GM19468 (cell line): ENCODE measurements around the gene PCNX2.

Experiments used
- ATAC-seq: cut with Tn5 transposase; IDR thresholded peaks from one replicate; pipeline ENCODE4 v1.9.1; 2021; ENCODE audit warnings: mild to moderate bottlenecking, moderate library complexity, moderate number of reproducible peaks; ENCODE audit not compliant: unreplicated experiment; ENCODE audit errors: extremely low read depth

PCNX2 gene, protein sequence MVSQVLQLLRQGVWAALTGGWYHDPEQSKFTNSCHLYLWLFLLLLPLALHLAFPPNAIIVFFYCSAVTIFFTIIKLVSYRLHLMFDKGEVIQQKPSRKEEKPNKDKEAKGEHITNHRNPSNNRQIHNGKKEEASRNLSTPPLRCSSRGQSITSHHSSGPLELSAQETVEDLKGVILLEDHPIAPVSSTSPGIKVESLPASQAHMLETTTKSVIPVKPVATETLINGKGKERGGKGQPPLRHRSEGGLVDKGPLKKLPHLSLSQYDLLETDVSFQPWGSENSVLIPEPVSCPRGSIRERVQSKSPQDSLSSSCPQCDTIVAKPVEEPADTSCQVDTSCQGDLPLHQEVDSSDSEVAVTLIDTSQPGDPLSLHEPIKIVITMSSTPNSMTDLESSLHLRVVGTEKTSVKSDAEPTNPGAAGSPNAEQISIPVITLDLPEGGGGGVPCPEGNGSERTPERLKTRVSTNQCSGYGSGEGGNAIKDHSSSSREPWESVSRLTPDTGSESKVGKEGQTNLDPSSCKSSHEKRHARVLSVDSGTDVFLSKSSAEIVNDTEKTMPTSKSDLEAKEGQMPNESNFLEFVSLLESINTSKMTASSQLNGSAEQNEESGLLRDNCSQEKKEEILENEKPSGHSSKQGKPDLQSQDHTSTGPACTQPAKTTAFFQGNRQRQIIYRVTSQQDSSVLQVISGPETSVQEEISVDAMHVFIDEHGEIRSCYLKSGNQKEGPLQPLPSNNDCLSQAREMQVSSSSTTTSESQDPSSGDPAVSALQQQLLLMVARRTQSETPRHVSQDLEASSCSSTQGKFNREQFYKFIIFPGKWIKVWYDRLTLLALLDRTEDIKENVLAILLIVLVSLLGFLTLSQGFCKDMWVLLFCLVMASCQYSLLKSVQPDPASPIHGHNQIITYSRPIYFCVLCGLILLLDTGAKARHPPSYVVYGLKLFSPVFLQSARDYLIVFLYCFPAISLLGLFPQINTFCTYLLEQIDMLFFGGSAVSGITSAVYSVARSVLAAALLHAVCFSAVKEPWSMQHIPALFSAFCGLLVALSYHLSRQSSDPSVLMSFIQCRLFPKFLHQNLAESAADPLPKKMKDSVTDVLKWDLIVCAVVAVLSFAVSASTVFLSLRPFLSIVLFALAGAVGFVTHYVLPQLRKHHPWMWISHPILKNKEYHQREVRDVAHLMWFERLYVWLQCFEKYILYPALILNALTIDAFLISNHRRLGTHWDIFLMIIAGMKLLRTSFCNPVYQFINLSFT (N-terminal part only)

DNA sequence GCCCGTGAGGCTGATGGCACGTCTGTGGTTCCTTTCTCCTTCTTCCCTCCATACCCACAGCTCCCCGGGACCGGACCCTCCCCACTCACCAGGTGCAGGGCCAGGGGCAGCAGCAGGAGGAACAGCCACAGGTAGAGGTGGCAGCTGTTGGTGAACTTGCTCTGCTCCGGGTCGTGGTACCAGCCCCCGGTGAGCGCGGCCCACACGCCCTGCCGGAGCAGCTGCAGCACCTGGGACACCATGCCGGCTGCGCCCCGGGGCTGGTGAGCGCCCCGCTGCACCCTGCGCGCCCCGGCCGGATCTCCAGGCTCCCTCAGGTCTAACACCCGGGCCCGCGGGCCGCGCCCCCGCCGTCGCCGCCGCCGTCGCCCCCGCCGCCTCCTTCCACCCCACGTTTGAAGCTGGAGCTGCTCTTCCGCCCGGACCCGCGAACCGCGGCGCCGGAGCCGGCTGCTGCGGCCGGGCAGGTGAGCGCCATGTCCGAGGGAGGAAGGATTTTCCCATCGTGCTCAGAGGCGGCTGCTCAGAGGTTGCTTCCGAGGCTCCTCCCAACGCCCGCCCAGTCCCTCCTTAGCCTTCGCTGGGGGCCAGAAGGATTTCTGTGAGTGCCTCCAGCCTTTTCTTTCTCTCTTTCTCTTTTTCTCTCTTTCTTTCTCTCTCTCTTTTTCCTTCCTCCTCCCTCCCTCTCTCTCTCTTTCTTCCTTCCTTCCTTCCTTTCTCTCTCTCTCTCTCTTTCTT, at the start of gene PCNX2:
PCNX2 (minus strand) TSS at position 489 of the 738 bp plus-strand sequence; CDS start at position 242, 247 bp downstream.
- ATAC-seq, result peak; percentile 74

DNA sequence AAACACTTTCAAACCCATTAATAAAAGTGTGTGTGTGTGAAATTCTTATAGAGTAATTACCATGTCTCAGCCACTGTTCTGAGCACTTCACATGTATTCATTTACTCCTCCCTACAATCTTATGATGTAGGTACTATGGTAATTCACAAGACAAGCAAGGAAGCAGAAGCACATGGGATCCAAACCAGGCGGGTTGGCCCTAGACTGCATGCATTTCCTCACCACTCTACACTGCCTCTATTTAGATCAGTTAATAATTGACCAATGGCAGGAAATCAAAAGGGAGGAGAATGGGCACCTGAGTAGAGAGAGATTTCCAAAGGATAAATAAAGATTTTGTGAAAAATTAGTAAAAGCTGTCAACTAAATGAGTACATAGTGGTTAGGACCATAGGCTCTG, 47.7 kb upstream of the PCNX2 start:
- ATAC-seq, result no peak

DNA sequence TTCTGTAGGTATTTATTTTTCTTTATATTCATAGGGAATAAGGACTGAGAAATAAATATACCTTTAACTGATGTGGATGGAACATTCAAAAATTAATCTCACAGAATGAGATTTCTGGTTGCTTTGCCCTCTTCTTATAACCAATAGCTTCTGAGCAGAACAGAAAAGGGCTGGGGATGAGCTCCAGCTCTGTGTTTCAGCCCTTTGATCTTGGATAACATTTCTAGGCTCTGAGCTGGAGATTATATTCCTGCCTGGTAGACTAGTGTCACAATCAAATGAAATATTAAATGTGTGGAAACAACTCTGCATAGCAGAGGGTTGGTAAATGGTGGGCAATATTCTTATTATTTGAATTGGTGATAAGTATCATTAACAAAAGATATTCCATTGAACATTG, 46.6 kb upstream of the PCNX2 start:
- no peak for ATAC-seq

DNA sequence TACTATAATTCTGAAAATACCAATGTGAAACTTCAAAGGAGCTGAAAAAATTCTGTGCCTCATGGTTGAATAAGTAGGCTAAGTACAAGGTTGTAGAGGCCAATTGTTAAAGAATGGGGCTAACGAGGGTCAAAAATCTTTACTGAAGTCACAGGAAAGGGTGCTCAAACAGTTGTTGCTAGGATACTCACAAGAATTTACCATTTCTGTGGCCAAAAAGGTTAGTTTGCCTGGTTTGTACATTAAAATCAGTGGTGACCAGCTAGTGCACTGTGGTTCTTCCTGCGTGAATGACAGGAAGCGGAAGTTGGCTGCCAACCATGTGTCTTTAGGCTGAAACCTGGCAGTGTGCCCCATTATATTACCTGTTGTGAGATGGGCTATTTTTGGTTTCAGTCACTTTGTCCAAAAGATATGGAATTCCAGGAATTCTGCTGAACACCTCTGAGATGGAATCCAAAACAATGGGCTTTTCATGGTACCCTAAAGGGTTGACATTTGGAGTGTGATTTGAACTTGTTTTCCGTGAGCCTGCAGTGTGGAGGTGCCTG, 45.5 kb upstream of the PCNX2 start:
- ATAC-seq, result no peak

DNA sequence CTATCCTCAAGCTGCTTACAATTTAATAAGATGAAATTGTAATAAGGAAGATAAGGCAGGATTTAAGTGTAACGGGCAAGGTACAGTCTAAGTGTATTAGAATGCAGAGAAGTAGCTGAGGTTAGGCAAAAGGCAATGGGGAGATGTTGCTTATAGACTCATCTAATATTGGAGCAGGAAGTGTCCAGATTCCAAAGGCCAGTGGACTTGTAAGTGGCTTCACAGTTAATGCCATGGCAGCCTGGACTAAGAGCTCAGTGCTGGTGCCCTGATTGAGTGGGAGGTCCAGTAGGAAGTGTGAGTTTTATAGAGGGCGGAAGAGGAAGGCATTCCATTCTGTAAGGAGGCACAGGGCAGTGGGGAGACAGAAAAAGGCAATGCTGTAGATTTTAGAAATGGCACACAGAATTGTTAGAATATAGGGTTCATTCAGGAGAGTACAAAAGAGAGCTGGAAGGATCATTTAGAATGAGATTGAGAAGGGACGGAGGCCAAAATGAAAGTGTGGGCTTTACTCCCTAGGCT, 44.6 kb upstream of the PCNX2 start:
- ATAC-seq, result no peak

DNA sequence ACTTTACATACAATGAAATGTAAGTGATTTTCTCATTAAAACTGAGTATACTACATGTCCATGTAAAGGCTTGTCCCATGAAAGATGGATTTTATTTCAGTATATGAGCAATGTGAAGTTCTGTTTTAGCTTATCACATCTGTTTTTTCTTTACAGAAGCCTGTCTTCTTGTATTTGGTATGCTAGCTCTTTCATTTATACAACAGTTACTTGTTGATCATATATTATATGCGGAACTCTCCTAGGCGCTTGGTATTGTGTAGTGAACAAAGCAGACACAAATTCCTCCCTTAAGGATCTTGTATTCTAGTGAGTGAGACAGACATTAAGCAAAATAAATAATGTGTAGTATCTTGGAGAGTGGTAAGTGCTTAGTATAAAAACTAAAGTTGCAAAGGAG, 42.6 kb upstream of the PCNX2 start:
- no peak for ATAC-seq

DNA sequence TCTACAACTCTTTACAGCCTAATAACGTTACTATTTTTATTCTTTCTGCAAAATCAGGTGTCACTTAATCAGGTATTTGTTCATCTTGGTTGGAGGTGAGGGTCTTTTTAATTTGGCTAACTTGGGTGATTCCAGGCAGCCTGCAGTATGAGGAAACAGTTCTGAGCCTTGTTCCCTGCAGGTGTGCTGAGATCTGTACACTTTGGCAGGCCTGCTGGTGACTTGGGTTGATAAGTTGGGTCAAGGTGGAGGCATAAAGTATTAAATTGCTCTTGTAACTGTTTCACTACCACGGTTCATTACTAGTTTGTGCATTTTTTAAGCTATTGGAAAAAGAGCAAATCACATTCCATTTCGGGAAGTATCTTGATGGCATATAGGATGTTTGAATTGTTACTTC, 42.0 kb upstream of the PCNX2 start:
- ATAC-seq, result no peak

DNA sequence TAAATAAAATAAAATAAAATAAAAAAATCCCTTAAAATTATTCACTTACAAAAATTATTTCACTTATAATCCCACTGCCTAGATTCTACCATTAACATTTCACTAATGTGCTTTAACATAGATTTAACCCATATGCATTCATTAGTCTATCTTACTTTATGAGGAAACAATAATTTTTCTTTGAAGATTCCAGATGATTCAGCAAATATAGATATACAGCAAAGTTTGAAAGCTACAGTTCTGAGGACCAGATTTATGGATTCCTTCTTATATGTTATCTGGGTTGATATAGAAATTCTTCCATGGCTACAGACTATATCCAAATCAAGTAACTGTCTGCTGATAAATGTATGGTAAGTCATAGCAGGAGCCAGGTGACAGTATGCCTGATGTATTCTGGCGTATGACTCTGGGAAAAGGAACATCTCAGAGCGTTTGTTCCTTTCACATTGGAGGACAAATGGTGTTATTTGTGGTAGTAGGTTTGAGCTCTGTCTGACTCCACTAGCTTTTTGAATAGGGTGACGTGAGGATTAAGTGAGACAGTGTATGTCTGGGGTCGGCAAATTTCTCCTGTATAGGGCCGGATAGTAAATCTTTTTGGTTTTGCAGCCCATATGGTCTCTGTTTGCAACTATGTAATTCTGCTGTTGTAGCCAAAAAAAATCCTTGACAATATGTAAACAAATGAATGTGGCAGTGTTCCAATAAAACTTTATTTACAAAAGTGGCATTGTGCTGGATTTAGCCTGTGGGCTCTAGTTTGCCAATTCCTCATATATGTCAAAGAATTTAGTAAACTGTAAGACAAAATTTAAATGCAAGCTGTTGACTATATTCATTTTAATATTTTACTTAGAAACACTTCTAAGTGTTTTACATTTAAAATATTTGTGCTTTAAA, 41.3 kb upstream of the PCNX2 start:
- ATAC-seq, result no peak

DNA sequence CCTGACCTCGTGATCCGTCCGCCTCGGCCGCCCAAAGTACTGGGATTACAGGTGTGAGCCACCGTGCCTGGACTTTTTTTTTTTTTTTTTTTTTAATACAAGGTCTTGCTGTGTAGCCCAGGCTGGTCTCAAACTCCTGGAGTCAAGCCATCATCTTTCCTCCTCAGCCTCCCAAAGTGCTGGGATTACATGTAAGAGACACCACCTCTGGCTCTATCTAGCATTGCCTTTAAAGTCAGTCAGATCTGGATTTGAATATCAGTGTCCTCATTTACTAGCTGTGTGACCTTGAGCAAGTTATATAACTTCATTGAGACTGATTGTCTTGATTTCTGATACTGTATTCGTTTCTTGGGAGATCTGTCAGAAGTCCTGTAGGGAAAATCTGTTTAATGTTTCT, 38.6 kb upstream of the PCNX2 start:
- no peak for ATAC-seq

DNA sequence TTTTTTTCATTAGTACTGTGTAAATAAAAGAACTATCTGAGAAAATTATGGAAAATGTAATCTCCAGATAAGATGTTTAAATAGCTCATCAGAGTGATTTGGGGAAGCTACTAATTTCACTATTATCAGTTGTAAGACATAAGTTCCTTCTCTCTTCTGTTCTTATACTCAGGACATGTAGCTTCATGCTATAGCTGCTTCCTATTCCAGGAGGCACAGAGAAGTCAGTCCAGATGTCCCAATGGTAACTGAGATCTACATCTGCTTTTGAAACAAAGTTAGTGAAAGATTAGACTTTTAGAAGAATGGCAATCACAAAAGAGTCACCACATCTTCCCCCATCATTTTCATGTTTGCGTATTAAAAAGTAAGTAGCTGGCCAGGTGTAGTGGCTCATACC, 37.6 kb upstream of the PCNX2 start:
- no peak for ATAC-seq

DNA sequence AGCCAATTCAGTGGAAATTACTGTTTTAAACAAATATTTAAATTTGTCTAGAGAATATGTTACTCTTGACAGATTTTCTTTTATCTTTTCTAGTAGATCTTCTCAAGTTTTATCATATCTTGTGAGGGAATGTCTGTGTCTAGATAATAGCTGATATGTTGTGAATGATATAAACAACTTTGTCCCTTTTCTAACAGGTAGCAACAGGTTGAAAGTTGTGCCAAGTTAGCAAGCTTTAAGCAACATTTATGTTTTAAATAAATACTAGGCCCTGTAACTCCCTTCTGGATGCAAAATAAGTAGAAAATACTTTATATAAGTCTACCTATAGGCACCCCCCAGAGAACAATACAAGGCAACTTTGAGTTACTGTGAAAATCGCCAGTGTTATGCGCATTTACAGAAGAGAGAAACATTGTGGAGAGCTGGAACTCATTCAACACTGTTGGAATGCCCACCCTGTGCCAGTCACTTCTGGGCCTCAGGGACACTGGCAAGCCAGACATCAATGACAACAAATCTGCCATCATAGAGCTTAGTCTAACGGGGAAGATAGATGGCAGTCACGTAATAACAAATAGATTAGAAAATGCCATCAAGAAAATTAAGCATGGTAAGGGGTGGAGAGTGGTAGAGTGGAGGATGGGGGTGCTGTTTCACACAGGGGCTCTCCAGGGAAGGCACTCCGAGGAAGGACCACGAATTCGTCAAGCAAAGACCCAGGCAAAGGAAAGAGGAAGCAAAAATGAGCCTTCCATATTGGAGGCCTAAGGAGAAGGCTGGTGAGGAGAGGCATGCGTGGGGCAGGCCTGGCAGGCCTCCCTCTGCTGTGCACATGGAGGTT, 36.4 kb upstream of the PCNX2 start:
- ATAC-seq, result no peak

DNA sequence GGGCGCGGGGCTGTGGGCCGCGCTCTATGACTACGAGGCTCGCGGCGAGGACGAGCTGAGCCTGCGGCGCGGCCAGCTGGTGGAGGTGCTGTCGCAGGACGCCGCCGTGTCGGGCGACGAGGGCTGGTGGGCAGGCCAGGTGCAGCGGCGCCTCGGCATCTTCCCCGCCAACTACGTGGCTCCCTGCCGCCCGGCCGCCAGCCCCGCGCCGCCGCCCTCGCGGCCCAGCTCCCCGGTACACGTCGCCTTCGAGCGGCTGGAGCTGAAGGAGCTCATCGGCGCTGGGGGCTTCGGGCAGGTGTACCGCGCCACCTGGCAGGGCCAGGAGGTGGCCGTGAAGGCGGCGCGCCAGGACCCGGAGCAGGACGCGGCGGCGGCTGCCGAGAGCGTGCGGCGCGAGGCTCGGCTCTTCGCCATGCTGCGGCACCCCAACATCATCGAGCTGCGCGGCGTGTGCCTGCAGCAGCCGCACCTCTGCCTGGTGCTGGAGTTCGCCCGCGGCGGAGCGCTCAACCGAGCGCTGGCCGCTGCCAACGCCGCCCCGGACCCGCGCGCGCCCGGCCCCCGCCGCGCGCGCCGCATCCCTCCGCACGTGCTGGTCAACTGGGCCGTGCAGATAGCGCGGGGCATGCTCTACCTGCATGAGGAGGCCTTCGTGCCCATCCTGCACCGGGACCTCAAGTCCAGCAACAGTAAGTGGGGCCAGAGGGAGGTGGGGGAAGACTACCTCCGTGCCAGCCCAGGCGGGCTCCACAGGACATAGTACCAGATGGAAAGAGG, 32.8 kb upstream of the PCNX2 start:
- ATAC-seq, result peak; percentile 11

DNA sequence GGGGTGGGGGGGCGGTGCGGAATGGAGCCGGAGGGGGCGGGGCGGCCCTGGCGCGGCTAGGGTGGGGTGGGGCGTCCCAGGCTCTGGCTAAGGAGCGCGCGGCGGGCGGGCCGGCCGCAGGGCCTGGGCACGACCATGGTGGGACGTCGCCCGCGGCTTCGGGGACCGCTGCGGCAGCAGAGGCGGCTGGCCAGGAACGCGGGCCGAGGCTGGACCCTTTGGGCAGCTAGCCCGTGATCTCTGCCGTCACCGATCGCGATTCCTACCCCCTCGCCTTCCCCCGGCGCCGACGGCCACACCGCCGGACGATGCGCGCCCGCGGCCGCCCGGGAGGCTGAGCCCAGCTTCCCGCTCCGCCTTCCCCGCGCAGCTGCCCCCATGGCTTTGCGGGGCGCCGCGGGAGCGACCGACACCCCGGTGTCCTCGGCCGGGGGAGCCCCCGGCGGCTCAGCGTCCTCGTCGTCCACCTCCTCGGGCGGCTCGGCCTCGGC, 32.2 kb upstream of the PCNX2 start, which contains the start of gene MAP3K21:
MAP3K21 (plus strand) TSS at position 74 of the 491 bp plus-strand sequence; CDS start at position 379, 305 bp downstream.
- ATAC-seq, result peak; percentile 4

DNA sequence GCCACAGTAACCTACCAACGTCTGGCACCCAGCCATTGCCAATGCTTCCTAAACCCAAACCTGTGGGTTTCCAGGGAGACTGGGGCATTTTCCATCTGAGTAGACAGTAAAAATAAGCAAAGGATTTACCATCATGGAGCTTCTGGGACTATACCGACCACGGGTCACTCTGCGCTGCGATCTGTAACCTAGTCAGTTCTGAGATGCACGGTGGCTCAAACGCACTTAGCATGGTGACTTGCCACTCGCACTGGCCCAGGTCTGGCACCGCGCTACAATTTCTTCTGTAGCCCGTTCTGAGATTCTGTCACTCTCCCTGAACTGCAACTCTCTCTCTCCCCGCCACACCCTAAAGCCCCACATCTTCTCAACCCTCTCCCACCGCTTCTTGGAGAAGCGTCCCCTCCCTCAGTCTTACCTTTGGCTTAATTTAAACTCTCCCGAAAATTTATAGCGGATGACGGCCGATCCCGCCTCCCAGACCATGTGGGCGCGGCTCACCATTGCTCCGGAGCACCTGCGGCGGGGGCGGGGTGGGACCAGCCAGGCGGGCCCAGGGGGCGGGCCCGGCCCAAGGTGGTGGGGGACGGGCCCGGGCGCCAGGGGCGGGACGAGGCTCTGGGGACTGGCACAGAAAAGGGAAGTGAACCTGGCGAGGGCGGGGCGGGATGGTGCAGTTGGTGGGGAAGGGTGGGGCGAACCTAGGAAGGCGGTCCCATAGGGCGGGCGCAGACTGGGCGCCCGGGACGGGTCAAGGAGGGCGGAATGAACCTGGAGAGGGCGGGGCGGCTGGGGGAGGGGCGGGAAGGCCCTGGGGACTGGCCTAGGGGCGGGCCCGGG, 31.5 kb upstream of the PCNX2 start:
- ATAC-seq, result peak; percentile 60

DNA sequence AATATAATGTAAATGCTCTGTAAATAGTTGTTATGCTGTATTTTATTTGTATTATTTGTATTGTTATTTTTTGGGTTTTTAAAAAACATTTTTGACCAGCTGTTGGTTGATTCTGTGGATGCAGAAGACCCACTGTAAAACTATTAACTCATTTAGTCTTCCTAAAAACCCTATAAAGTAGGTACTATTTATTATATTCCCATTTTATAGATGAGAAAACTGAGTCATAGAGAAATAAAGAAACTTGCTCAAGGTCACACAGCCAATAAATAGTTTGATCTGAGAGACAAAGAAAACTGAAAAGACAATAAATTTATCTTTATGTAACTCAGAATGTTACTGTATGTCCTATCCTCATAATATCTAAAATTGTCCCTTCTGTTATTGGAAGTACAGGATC, 30.8 kb upstream of the PCNX2 start:
- no peak for ATAC-seq

DNA sequence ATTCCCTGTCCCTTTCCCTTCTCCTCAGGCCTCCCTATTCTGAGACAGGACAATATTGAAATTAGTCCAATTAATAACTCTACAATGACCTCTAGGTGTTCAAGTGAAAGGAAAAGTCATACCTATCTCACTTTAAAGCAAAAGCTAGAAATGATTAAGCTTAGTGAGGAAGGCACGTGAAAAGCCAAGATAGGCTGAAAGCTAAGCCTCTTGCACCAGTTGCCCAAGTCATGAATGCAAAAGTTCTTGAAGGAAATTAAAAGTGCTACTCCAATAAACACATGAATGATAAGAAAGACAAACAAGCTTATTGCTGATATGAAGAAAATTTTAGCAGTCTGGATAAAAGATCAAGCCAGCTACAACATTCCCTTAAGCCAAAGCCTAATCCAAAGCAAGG, 28.2 kb upstream of the PCNX2 start:
- no peak for ATAC-seq
